ENCODE measurements around the gene LATS2. TPM values are rescaled to one million over a fixed set of nuclear protein-coding genes. Genes with fewer than 3 reads are reported as not detected.

LATS2 gene
- total RNA-seq, 1 donor from 2014 or later = 48.7 TPM

Other genes with a start within 250 kb of the LATS2 start
- gene XPO4, start 158.8 kb downstream of the LATS2 start, total RNA-seq = 13.1 TPM
- 206 TPM for gene SAP18, start 78.5 kb upstream of the LATS2 start, total RNA-seq
- gene SKA3, start 115.0 kb upstream of the LATS2 start, total RNA-seq = not detected
- gene MRPL57, start 115.1 kb upstream of the LATS2 start, total RNA-seq = 14.1 TPM